H1 (cell line): ENCODE results near the gene CDK4.

Experiments
- EP300 ChIP-seq, 2 experiments: IDR thresholded peaks; 1 replicate in 1 of 2; 2 replicates in 1 of 2; pipeline ENCODE4 v1.6.1; 2011 to 2012; ENCODE audit warnings: low read depth in 2 of 2, low read length in 2 of 2, mild to moderate bottlenecking in 2 of 2, borderline replicate concordance in 1 of 2, inconsistent platforms in 1 of 2, moderate library complexity in 1 of 2
- KDM5A ChIP-seq: fragments of 200-600 bp; IDR thresholded peaks from 2 replicates; pipeline ENCODE4 v1.7.1; 2012; ENCODE audit warnings: mild to moderate bottlenecking, low read length, inconsistent platforms, mixed read lengths
- NRF1 ChIP-seq: IDR thresholded peaks from 2 replicates; pipeline ENCODE4 v1.6.1; 2011; ENCODE audit warnings: mild to moderate bottlenecking, low read depth, low read length, improper control_type of control experiment
- POLR2A ChIP-seq, 2 experiments: IDR thresholded peaks; 1 replicate in 1 of 2; 2 replicates in 1 of 2; pipeline ENCODE4 v1.6.1; 2011; ENCODE audit warnings: low read depth in 2 of 2, low read length in 2 of 2, mild to moderate bottlenecking in 2 of 2; ENCODE audit errors: control extremely low read depth in 1 of 2
- RFX5 ChIP-seq: IDR thresholded peaks from 2 replicates; pipeline ENCODE4 v1.6.1; 2011; ENCODE audit warnings: low read depth, low read length, improper control_type of control experiment, borderline replicate concordance
- SP1 ChIP-seq: IDR thresholded peaks from 2 replicates; pipeline ENCODE4 v1.6.1; 2011; ENCODE audit warnings: low read depth, low read length
- TAF1 ChIP-seq: IDR thresholded peaks from 2 replicates; pipeline ENCODE4 v1.6.1; 2011; ENCODE audit warnings: mild to moderate bottlenecking, low read depth, low read length
- TAF7 ChIP-seq: optimal IDR thresholded peaks from 2 replicates; pipeline ENCODE3; 2011; ENCODE audit warnings: low read depth, mild to moderate bottlenecking, inconsistent platforms, low read length, moderate library complexity, borderline replicate concordance
- TEAD4 ChIP-seq: IDR thresholded peaks from 2 replicates; pipeline ENCODE4 v1.6.1; 2012; ENCODE audit warnings: low read depth, low read length, inconsistent platforms, mixed read lengths
- TF ChIP-seq, protein P1 (sequence below), 3 experiments: IDR thresholded peaks; 1 replicate in 2 of 3; 2 replicates in 1 of 3; pipeline versions ENCODE4 v1.5.1 to v1.6.1; 2011; ENCODE audit warnings: low read length in 3 of 3, mild to moderate bottlenecking in 3 of 3, inconsistent platforms in 2 of 3, low read depth in 1 of 3, moderate library complexity in 1 of 3; ENCODE audit not compliant: insufficient read depth in 1 of 3; ENCODE audit errors: control extremely low read depth in 1 of 3

GRCh38 chr12:57739387-57739786 lies 12.7 kb downstream of the CDK4 start:
- TF ChIP-seq EP300 (IDR thresholded peaks at IDR 0.05; ENCODE audit: borderline replicate concordance in 1 of 2, low read depth in 2 of 2, low read length in 2 of 2) (no peak), POLR2A (IDR thresholded peaks at IDR 0.05; ENCODE audit: control extremely low read depth in 1 of 2, low read depth in 2 of 2, low read length in 2 of 2) (no peak), TAF7 (no peak), TAF1 (no peak), NRF1 (no peak), SP1 (no peak), KDM5A (no peak), RFX5 (no peak), TEAD4 (no peak)
- TF ChIP-seq, protein P1, sequence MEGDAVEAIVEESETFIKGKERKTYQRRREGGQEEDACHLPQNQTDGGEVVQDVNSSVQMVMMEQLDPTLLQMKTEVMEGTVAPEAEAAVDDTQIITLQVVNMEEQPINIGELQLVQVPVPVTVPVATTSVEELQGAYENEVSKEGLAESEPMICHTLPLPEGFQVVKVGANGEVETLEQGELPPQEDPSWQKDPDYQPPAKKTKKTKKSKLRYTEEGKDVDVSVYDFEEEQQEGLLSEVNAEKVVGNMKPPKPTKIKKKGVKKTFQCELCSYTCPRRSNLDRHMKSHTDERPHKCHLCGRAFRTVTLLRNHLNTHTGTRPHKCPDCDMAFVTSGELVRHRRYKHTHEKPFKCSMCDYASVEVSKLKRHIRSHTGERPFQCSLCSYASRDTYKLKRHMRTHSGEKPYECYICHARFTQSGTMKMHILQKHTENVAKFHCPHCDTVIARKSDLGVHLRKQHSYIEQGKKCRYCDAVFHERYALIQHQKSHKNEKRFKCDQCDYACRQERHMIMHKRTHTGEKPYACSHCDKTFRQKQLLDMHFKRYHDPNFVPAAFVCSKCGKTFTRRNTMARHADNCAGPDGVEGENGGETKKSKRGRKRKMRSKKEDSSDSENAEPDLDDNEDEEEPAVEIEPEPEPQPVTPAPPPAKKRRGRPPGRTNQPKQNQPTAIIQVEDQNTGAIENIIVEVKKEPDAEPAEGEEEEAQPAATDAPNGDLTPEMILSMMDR (IDR thresholded peaks at IDR 0.05; ENCODE audit: control extremely low read depth in 1 of 3, insufficient read depth in 1 of 3, low read depth in 1 of 3, low read length in 3 of 3) = no peak
